Osteocyte (in vitro differentiated cells): ENCODE measurements around the gene TFE3. TPM values are rescaled to one million over a fixed set of nuclear protein-coding genes. Genes with fewer than 3 reads are reported as not detected.

Source experiments
- DNase-seq: peaks from one replicate; pipeline ENCODE4 v3.0.0; 2021; ENCODE audit warnings: mixed read lengths; ENCODE audit not compliant: unreplicated experiment; ENCODE audit errors: extremely low spot score
- H3K27ac Mint-ChIP-seq: one replicate; pipeline ENCODE4 v1.8.0; 2021; ENCODE audit warnings: mild to moderate bottlenecking, mixed read lengths; ENCODE audit not compliant: unreplicated experiment
- H3K27me3 Mint-ChIP-seq: one replicate; pipeline ENCODE4 v1.8.0; 2021; ENCODE audit warnings: mixed read lengths; ENCODE audit not compliant: unreplicated experiment
- H3K36me3 Mint-ChIP-seq: one replicate; pipeline ENCODE4 v1.8.0; 2021; ENCODE audit warnings: mixed read lengths; ENCODE audit not compliant: unreplicated experiment
- H3K4me1 Mint-ChIP-seq: one replicate; pipeline ENCODE4 v1.8.0; 2021; ENCODE audit warnings: mixed read lengths; ENCODE audit not compliant: unreplicated experiment
- H3K4me3 Mint-ChIP-seq: one replicate; pipeline ENCODE4 v1.8.0; 2021; ENCODE audit warnings: mild to moderate bottlenecking, moderate library complexity, mixed read lengths; ENCODE audit not compliant: unreplicated experiment
- H3K9me3 Mint-ChIP-seq: one replicate; pipeline ENCODE4 v1.8.0; 2021; ENCODE audit warnings: mixed read lengths; ENCODE audit not compliant: unreplicated experiment
- CTCF ChIP-seq: fragments of 200-600 bp; sonication (generic); IDR thresholded peaks from 2 replicates; pipeline ENCODE4 v1.5.0; 2021; ENCODE audit warnings: antibody characterized with exemption, mild to moderate bottlenecking, moderate library complexity
- total RNA-seq: library from RNA; stranded (reverse); gene quantifications from 2 replicates; pipeline ENCODE4 v1.2.1, GENCODE V29; 2021

TFE3 gene
- total RNA-seq, 1 donor from 2014 or later = 51.8 TPM

GRCh38 chrX:49030283-49030682, 12.9 kb downstream of the TFE3 start:
- Mint-ChIP-seq H3K36me3 (peaks cover 25% of the 10 kb centered on the region), H3K27me3 (no peaks in the 10 kb centered on the region), H3K27ac (no peak overlapping the region), H3K4me3 (no peak overlapping the region), H3K9me3 (no peaks in the 10 kb centered on the region), H3K4me1 (no peaks in the 10 kb centered on the region)
- TF ChIP-seq CTCF = no peak
- DNase-seq = no peak

GRCh38 chrX:49029876-49030275, 13.3 kb downstream of the TFE3 start:
- Mint-ChIP-seq H3K27ac (no peak overlapping the region), H3K27me3 (no peaks in the 10 kb centered on the region), H3K9me3 (no peaks in the 10 kb centered on the region), H3K4me1 (no peaks in the 10 kb centered on the region), H3K36me3 (peaks cover 25% of the 10 kb centered on the region), H3K4me3 (no peak overlapping the region)
- no peak for DNase-seq
- TF ChIP-seq CTCF = no peak

GRCh38 chrX:49019599-49020249, 23.4 kb downstream of the TFE3 start:
- Mint-ChIP-seq H3K9me3 (peaks cover 5% of the 10 kb centered on the region), H3K4me1 (no peaks in the 10 kb centered on the region), H3K27me3 (no peaks in the 10 kb centered on the region), H3K4me3 (no peak overlapping the region), H3K27ac (no peak overlapping the region), H3K36me3 (peaks cover 2% of the 10 kb centered on the region)
- no peak for TF ChIP-seq CTCF
- DNase-seq = no peak

GRCh38 chrX:49019050-49019449, 24.1 kb downstream of the TFE3 start:
- Mint-ChIP-seq H3K27ac (no peak overlapping the region), H3K4me3 (no peak overlapping the region), H3K9me3 (no peaks in the 10 kb centered on the region), H3K36me3 (no peaks in the 10 kb centered on the region), H3K27me3 (no peaks in the 10 kb centered on the region), H3K4me1 (no peaks in the 10 kb centered on the region)
- TF ChIP-seq CTCF = no peak
- DNase-seq = no peak

GRCh38 chrX:49003696-49004095, 39.5 kb downstream of the TFE3 start:
- H3K27me3 Mint-ChIP-seq = no peaks in the 10 kb centered on the region
- H3K9me3 Mint-ChIP-seq = peaks cover 3% of the 10 kb centered on the region
- H3K36me3 Mint-ChIP-seq = peaks cover 4% of the 10 kb centered on the region
- DNase-seq = no peak
- peaks cover 9% of the 10 kb centered on the region for H3K4me1 Mint-ChIP-seq
- H3K4me3 Mint-ChIP-seq = no peak overlapping the region
- no peak overlapping the region for H3K27ac Mint-ChIP-seq
- TF ChIP-seq CTCF = no peak
